HG03135 (cell line): ENCODE results near the gene SHC2.
"Not testable (repeated sequence)": the region's sequence is repeated elsewhere in the genome, so short reads cannot be mapped to it uniquely, and the experiment has no call there.

Experiments used
- ATAC-seq: cut with Tn5 transposase; IDR thresholded peaks from one replicate; pipeline ENCODE4 v1.9.1; 2021; ENCODE audit warnings: mild to moderate bottlenecking, moderate library complexity; ENCODE audit not compliant: unreplicated experiment

The SHC2 gene

GRCh38 chr19:493391-494170 is 32.7 kb upstream of the SHC2 start:
- no peak for ATAC-seq

- no peak for ATAC-seq
Measured at GRCh38 chr19:492091-492531, 31.3 kb upstream of the SHC2 start.

GRCh38 chr19:491146-491741 is 30.4 kb upstream of the SHC2 start:
- ATAC-seq = no peak

GRCh38 chr19:489418-490196 is 28.8 kb upstream of the SHC2 start:
- no peak for ATAC-seq

- ATAC-seq = peak; percentile 62
Measured at GRCh38 chr19:488505-489417, 27.9 kb upstream of the SHC2 start.

- ATAC-seq = no peak
Measured at GRCh38 chr19:485583-486236, 24.9 kb upstream of the SHC2 start.

GRCh38 chr19:485077-485476 is 24.2 kb upstream of the SHC2 start:
- ATAC-seq = no peak

- no peak for ATAC-seq
Measured at GRCh38 chr19:484494-484893, 23.7 kb upstream of the SHC2 start.

GRCh38 chr19:483332-484072 is 22.7 kb upstream of the SHC2 start:
- no peak for ATAC-seq

GRCh38 chr19:482186-483041 is 21.6 kb upstream of the SHC2 start:
- ATAC-seq = no peak

- not testable (repeated sequence) for ATAC-seq
Measured at GRCh38 chr19:481100-481499, 20.3 kb upstream of the SHC2 start.

GRCh38 chr19:480016-480855 is 19.4 kb upstream of the SHC2 start:
- ATAC-seq = no peak

- no peak for ATAC-seq
Measured at GRCh38 chr19:478976-479375, 18.1 kb upstream of the SHC2 start.

GRCh38 chr19:478236-478903 is 17.5 kb upstream of the SHC2 start:
- ATAC-seq = no peak

- ATAC-seq = no peak
Measured at GRCh38 chr19:475360-475759, 14.5 kb upstream of the SHC2 start.

- no peak for ATAC-seq
Measured at GRCh38 chr19:474126-475078, 13.6 kb upstream of the SHC2 start.
